Measurements from ENCODE around the gene HM13.
"Not testable (repeated sequence)": the region's sequence is repeated elsewhere in the genome, so short reads cannot be mapped to it uniquely, and the experiment has no call there.

Gene HM13

GRCh38 chr20:31608251-31608945, 94.2 kb downstream of the HM13 start:
- DNase-seq (ENCODE audit: low read depth), result peak; percentile 79

GRCh38 chr20:31612271-31612640, 98.0 kb downstream of the HM13 start:
- DNase-seq (ENCODE audit: low read depth), result not testable (repeated sequence)

GRCh38 chr20:31615416-31615815, 101.2 kb downstream of the HM13 start:
- DNase-seq (ENCODE audit: low read depth), result no peak

GRCh38 chr20:31617432-31618104, 103.3 kb downstream of the HM13 start:
- no peak for DNase-seq (ENCODE audit: low read depth)
